GM12801 (cell line): ENCODE data around the gene PPP3CA.

Source experiments
- CTCF ChIP-seq: IDR thresholded peaks from one replicate; pipeline ENCODE4 v1.5.1; 2011; ENCODE audit warnings: control low read depth; ENCODE audit not compliant: insufficient read length; ENCODE audit errors: extremely low read depth

Gene PPP3CA

GRCh38 chr4:101346351-101347266 is 717 bp downstream of the PPP3CA start:
- no peak for TF ChIP-seq CTCF

- TF ChIP-seq CTCF: no peak
Measured at GRCh38 chr4:101345596-101346350, 1.6 kb downstream of the PPP3CA start.

GRCh38 chr4:101345271-101345595 is 2.1 kb downstream of the PPP3CA start:
- no peak for TF ChIP-seq CTCF

GRCh38 chr4:101339332-101339731 is 8.0 kb downstream of the PPP3CA start:
- TF ChIP-seq CTCF: no peak

GRCh38 chr4:101337688-101338087 is 9.6 kb downstream of the PPP3CA start:
- TF ChIP-seq CTCF: no peak

- no peak for TF ChIP-seq CTCF
Measured at GRCh38 chr4:101334963-101335572, 12.3 kb downstream of the PPP3CA start.

- no peak for TF ChIP-seq CTCF
Measured at GRCh38 chr4:101332424-101332823, 14.9 kb downstream of the PPP3CA start.
